Activated naive CD8-positive, alpha-beta T cell treated with anti-CD3 and anti-CD28 coated beads, Interleukin-2, amount 50 U/mL, for 16 hours (primary cell): ENCODE data around the gene NDUFS2.
A peak's percentile ranks its signal among the peaks of the same experiment; 100 is the strongest.

Experiments
- DNase-seq: peaks from one replicate; pipeline ENCODE4 v3.0.0-alpha.2; 2020; ENCODE audit warnings: low read depth, low spot score

Gene NDUFS2

DNA sequence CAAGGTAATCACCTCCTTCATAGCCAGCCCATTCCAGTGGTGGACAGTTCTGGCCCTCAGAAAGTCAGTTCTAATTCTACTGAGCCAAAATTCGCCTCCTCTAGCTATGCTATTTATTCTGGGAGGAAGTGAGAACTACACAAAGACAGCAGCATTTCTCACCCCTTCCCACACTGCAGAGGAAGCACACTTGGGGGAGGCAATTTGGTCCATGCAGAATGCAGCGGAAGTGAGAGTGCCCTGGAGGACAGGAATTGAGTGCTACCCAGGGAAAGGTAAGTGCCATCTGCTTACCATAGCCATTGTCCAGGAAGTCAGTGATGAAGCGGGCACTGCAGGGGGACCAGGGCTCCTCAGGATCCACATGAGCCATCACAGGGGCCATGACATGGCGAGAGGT lies 7.0 kb upstream of the NDUFS2 start:
- no peak for DNase-seq

DNA sequence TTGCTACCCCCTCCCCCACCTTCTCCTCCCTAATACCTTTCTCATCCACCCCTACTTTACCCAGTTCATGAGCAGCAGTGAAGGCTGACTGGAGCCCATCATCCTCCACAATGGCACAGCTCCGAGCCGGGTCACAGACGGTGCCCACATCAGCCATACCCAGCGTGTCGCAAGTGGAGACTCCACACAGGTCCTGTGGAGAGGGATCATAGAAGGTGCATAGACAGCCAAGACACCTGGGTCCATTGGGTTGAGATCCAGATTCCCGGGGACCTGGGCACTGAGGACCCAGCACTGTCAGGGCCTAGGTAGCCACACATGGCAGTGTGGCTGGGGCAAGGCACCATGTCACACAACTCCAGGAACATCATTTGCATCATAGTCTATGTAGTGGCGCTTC lies 6.1 kb upstream of the NDUFS2 start:
- no peak for DNase-seq

DNA sequence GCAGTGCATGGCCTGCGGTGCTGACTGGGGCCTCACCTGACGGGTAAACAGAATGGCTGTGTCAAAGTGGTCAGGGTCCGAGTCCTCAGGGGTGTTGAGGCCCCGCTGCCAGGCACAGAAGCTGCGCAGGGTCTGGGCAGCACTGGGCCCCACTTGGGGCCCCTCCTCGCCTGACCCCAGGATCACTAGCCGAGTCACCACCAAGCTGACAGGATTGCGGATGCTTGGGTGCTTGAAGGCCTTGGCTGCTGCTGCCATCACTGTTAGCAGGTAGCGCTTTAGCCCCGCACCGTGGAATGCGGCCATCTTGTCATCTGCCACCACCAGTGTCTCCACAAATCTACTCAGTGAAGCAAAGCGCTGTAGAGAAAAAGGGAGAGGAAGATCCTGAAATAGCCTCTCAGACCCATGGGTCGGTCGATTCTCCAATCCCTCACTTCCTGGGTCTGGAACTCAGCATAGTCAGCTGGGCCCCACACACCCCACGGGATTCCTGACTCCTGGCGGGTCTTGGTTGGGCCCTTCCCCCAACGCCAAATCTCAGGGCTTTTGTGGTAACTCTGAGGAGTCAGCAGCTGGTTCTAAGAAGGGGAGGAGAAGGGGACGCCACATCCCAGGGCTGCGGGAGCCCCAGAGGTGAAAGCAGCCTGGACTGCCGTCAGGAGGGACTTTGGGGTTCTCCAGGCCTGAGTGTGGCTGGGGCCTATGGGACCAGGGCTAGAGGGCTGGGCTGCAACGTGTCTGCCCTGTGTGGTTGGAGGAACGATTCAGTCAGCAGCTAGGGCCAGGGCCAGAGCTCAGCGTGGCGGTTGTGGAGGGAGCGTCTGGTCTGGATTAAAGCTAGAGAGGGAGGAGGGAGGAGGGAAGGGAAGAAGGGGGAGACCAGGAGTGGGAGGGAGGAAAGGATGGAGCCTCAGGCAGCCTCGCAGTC lies 5.4 kb upstream of the NDUFS2 start:
- DNase-seq: no peak

DNA sequence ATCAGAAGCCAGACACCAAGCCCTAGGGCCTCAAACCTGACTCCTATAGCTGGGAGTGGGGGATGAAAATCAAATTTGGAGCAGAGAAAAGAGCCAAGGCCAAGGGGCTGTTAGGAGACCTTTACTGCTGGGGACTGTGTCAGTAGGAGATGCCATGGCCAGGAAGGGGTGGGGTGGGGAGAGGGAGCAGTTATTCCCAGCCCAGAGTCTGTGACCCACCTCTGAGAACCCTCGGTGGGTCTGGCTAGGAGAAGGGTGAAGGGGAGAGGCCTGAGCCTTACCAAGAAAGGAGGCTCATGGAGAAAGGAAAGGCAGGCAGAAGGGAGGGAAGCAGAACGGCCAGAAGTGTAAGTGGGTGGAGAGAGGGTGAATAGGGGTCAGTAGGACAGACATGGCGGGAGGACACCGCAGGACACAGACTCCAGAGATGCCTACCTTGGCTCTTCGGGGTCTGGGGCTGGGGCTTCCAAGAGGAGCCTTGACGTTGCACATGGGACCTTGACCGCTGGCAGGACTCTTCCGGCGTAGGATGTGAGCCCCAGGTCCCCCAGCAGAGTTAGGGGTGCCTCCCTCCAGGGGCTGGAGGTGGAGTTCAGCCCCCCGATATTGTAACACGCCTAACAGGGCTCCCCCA lies 4.5 kb upstream of the NDUFS2 start:
- DNase-seq: no peak

DNA sequence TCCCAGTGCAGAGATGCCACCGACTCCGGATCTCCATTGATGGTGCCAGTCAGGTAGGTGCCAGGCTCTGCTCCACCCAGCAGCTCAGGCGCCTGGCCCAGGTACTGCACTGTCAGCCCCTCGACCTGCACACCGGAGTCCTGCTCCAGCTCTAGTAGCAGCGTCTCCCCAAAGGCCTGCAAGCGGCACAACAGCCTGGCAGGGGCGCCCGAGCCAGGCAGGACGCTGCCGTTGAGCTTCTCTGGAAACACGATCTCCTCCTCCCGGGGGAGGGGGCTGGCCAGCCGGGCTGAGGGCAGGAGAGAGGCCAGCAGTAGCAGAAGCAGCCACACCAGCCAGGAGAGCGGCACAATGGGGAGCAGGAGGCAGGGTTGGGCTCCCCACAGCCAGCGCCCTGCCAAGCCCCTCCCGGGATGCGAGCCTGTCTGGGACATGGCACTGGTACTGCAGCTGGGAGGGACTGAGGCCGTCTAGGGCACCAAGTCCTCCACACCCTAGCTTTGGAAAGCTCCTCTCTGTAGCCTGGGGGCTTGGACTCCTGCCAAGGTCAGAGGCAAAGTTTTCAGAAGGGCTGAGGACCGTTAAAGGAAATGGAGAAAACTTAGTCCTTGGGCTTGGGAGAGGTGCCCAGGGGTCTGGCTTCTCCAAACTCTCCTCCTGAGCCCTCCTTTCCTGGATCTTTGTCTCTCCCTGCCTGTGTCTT lies 3.8 kb upstream of the NDUFS2 start:
- no peak for DNase-seq

DNA sequence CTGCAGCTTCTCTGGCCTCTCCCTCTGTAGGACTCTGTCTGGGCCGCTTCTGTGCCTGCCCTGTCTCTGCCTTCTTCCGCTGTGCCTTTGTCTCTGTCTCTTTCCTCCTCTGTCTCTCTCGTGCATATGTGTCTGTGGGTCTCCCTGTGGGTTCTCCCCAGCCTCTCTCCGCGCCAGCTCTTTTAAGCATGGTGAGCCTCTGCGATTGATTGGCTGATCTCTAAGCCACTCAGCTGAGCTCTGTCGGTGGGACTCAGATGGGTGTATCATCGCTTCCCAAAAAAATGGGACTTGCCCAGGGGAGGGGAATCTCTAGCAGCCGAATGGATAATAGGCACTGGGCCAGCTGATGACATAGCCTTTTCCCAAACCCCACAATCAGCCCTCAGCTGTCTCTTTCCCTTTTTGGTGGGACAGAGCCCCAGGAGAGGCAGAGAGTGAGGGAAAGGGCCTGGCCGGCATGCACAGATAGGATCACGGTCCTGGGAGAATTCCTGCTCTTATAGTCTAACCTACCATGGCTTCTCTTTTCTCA lies 3.2 kb upstream of the NDUFS2 start, which contains the start of gene ADAMTS4:
ADAMTS4 (minus strand) TSS at position 158 of the 535 bp plus-strand sequence. CDS start 427 bp downstream, outside the sequence.
- no peak for DNase-seq

DNA sequence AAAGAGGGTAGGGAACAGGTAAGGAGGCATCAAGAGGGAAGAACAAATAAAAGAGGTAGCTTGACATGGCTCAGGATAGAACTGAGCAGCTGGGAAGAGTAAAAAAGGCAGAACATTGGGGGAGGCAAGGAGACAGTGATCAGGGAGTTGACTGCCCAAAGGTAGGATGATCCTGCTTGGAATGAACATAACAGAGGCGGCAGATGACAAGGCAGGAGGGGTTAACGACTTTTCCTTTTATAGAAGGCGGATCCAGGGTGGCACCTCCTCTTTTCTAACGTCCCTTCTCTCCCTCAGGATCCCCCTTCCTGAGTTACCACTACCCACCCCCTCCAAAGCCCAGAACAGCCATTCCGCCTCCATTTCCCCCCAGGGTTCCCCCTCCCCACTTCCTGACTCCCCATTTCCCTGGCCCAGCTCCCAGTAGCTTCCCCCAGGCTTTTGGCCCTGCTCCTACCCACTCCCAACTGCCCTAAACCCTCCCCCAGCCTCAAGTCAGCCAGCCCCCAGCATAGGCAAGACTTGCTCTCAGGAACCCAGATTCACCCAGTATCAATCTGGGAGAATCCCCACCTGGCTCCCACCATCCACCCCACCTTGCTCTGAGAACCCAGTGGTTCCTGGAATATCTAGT lies 2.5 kb upstream of the NDUFS2 start:
- no peak for DNase-seq

DNA sequence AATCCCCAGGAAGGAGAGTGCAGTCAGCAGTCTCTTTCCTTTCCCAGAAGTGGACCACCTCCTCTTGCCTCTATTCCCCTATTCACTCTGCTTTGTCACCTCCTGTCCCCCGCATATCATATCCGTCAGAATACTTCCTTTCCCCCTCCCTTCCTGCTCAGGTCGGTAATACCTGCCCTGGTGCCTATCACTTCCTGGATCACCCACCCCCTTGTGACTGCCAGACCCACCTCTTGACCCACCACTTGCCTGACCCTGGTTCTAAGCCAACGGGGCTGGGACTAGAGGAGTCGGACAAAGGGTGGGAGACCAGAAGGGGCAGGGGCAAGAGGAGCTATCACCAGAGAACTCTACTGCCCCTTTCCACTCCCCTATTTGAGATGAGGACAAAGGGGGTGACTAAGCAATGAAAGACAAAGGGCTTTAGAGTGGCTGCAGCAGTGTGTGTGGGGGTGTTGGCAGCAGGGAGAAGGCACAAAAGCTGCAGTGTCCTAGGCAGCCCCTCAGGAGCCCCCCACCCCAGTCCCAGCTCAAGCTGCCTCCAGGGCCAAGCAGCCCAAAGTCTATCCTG lies 1.7 kb upstream of the NDUFS2 start:
- no peak for DNase-seq

DNA sequence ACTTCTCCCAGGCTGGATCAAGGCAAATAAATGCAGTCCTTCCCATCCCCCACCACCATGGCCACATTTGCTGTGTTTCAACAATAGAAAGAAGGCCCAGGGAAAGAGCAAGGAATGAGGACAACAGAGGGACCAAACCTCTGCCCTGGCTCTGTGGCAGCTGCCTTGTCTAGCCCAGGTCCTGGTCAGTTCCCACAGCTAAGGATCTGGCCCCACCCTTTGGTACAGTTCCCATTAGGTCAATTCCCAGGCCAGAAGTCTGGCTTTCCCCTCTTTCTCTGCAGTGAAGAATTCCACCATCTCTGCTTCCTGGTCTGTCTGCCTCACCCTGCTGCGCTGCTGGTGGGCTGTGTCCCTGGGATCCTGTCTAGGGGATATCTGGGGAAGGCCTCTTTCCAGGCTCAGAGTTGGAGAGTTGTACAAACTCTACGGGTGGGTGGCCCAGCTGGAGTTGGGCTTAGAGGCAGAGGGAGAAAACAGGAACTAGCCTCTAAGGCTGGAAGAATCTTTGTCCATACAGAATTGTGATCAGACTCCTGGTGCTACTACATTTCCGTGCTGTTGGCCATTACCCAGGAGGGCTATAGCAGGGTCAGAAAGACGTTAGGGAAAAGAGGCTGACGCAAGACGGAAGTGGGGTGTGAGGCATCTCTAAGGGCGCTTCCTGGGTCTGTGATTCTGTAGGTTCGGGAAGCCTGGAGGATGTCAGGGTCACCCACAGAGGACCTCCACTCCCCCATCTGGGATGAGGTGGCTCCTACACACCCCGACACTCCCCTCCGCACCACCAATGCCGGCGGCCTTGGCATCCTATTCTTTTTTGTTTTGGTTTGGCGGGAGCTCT lies 953 bp upstream of the NDUFS2 start:
- no peak for DNase-seq

DNA sequence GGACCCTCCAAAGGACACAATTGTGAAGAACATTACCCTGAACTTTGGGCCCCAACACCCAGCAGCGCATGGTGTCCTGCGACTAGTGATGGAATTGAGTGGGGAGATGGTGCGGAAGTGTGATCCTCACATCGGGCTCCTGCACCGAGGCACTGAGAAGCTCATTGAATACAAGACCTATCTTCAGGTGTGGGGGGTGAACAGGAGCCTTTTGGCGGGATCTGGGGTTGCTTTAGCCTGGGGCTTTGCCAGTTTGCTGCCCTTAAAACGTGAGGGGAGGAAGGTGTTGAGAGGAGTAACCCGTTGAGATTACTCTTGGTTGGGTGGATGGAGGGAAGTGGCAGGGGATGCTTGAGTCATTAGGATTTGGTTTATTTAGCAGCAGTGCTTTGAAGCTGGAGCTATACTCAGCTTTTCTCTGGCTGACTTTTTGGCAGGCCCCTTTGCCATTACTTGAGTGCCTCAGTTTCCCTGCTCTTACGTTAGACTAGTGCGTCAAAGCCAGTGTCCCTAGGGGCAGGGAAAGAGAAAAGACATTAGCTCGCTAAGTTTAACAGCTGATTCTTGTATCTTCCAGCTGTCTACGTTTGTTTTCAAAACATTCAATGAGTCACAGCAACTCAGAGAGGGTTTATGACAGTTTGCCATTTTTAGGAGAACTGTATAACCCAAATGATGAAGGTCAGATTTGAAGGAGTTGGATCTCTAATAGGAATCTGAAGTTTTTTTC lies 4.4 kb downstream of the NDUFS2 start:
- no peak for DNase-seq

DNA sequence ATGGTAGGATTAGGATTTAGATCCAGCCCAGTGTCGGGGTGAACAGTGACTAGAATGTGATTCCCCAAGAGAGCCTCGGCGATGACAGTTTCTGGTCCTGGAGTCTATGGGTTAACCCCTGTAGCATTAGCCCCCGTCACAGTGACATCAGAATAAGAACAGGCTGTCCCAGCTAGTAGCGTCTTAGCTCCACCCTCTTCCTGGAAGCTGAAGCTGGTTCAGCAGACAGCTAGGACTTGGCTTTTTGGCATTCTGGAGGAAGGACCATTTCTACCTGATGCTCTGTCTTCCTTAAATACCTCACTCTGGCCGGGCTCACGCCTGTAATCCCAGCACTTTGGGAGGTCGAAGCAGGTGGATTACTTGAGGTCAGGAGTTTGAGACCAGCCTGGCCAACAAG lies 5.0 kb downstream of the NDUFS2 start:
- DNase-seq: no peak

DNA sequence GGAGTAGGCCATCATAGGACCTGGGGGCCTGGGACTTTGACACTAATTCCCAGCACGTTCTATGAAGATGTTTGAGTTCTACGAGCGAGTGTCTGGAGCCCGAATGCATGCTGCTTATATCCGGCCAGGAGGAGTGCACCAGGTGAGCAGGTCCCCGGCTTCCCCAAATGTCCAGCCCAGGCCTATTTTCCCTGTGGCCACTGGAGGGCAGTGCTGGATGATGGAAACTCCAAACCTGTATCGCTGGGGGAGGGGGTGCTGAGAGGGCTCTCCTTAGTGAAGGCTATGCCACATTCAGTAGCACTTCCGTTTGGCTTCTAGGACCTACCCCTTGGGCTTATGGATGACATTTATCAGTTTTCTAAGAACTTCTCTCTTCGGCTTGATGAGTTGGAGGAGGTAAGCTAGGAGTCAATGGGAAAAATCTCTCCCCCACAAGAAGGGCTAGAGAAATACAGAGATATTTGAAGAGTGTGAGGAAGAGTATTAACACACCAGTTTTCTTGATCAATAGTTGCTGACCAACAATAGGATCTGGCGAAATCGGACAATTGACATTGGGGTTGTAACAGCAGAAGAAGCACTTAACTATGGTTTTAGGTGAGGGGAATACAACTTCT lies 7.7 kb downstream of the NDUFS2 start:
- peak; percentile 61 for DNase-seq

DNA sequence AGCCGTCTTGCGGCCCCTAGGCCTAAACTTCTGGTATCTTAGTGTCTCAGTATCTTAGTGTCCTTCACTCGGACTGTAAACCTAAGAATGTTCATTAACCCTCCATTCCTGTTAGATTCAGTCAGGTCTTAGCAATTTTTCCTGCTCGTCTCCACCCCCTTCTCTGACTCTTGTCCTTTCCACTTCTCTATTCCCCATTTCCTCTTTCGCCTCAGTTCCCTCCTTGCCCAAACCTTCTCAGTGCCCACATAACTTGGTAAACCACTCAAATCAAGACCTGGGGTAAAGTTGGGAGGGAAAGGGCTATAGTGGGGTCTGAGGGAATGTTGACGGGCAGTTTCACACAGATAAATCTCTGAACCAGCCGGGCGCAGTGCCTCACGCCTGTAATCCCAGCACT lies 12.2 kb downstream of the NDUFS2 start:
- no peak for DNase-seq

DNA sequence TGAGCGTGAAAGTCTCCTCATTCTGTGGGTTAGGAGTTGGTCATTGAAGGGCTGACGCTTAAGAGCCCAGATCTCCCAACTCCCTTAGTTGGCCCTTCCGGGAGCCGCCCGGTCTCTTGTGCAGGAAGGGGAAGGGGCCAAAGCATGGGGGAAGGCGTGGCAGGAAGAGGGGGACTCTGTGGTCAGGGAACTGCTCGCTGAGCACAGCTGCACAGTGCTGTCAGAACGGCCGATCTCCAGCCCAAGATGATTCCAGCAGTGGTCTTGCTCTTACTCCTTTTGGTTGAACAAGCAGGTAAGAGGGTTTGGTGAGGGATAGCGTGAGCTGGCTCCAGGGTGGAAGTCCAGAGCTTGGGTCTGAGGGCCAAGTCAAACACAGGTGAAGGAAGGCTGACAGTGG lies 12.9 kb downstream of the NDUFS2 start, which contains the start of gene FCER1G:
FCER1G (plus strand) TSS at position 220 of the 400 bp plus-strand sequence; CDS start at position 247, 27 bp downstream.
- no peak for DNase-seq

DNA sequence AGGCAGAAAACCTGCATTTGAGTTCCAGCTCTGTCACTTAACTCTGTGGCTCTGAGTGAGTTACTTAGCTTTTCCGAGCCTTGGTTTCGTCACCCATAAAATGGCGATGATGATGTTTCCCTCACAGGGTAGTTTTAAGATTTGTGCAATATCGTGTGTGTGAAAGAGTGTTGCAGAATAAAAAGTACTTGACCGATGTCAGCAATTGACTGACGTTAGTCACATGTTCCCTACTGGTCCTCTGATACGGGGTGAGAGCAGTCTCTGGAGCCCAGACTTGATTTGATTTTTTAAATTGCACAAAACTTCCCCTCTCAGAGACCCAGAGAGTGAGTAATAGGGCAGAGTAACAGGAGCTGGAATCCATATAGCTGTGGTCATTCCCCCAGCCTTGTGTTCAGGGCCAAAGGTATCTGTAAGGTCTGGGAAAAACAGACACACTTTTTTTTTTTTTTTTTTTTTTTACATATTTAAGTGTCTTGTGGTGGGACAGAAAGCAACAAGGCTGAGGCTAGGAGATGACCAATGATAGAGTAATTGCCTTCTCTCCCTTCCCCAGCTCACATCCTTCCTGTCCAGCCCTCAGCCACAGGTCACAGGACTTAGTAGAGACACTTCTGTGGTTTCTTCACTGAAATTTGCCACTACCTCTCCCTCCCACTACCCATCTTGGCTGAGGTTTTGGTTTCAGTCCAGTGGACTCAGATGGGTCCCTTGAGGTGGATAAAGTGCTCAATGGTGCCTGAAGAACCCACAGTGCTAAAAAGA lies 15.0 kb downstream of the NDUFS2 start:
- no peak for DNase-seq

DNA sequence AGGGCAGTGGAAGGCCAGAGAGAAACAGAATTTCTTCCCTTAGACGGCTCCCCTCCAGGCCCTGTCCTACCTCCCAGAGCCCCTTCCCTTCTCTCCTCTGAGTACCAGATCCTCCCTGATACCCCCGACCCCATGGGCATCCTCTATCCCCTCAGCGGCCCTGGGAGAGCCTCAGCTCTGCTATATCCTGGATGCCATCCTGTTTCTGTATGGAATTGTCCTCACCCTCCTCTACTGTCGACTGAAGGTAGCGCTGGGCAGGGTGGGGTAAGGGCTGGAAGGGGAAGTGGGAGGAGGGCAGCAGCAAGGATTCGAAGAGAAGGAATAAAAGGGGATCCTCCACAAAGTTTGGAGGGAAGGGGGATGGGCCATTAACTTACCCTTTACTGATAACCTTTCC lies 15.7 kb downstream of the NDUFS2 start:
- DNase-seq: no peak

DNA sequence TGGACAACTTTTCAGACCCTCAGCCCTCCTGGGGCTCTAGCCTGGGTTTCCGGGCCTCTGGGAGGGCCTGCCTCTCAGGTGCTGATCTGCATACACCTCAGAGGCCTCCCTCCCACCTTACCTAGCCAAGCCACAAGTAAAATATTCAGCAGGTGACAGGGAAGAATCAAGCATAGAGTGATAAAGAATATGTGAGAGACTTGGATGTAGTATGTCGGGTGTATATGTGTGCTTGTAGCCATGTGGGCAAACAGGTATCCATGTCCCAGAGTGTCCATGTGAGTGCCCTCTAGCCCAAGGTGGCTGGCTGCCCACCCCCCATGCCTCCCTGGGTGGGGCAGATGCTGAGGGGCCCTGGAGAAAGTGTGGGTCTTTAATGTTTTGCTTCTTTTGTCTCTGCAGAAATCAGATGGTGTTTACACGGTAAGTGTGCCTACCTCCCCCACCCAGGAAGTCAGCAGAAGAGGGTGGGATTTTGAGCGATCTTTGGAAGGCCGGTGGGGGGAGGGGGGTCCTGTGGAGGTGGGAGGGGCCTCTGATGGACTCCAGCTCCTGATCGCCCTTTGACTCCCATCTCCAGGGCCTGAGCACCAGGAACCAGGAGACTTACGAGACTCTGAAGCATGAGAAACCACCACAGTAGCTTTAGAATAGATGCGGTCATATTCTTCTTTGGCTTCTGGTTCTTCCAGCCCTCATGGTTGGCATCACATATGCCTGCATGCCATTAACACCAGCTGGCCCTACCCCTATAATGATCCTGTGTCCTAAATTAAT lies 16.3 kb downstream of the NDUFS2 start:
- no peak for DNase-seq
